ENCODE results near the gene DNAJB12. TPM values are rescaled to one million over a fixed set of nuclear protein-coding genes. Genes with fewer than 3 reads are reported as not detected.
A peak's percentile ranks its signal among the peaks of the same experiment; 100 is the strongest.
"Not testable (repeated sequence)": the region's sequence is repeated elsewhere in the genome, so short reads cannot be mapped to it uniquely, and the experiment has no call there.

Gene DNAJB12
- total RNA-seq, 1 donor from 2014 or later: 32.1 TPM

DNA sequence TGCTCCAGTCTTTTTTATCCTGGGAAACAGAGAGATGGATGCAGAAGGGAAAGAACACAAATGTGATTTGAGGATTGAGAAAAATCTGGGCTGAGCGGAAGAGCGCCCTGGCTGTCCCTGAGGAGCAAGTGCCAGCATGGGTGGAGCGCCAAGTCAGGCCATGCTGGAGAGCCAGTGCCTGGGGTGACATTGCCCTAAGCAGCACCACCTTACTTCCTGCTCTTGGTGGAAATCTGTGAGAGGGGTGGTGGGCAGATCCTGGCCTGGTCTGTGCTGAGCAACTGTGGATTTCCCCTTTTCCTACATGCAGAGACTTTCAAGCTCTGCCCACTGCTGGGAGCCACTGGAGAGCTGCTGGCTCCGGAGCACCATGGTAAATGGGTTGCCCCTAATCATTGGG is 44.1 kb downstream of the DNAJB12 start:
- DNase-seq (ENCODE audit: low spot score in 2 of 2, unreplicated experiment in 2 of 2): no peak
- H3K9me3 Mint-ChIP-seq: no peaks in the 10 kb centered on the region
- no peak overlapping the region for H3K4me3 Mint-ChIP-seq
- H3K27ac Mint-ChIP-seq: peak overlapping the region; percentile 5
- no peaks in the 10 kb centered on the region for H3K27me3 Mint-ChIP-seq (ENCODE audit: low read depth)
- no peaks in the 10 kb centered on the region for H3K36me3 Mint-ChIP-seq
- TF ChIP-seq, protein P1, sequence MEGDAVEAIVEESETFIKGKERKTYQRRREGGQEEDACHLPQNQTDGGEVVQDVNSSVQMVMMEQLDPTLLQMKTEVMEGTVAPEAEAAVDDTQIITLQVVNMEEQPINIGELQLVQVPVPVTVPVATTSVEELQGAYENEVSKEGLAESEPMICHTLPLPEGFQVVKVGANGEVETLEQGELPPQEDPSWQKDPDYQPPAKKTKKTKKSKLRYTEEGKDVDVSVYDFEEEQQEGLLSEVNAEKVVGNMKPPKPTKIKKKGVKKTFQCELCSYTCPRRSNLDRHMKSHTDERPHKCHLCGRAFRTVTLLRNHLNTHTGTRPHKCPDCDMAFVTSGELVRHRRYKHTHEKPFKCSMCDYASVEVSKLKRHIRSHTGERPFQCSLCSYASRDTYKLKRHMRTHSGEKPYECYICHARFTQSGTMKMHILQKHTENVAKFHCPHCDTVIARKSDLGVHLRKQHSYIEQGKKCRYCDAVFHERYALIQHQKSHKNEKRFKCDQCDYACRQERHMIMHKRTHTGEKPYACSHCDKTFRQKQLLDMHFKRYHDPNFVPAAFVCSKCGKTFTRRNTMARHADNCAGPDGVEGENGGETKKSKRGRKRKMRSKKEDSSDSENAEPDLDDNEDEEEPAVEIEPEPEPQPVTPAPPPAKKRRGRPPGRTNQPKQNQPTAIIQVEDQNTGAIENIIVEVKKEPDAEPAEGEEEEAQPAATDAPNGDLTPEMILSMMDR (IDR thresholded peaks at IDR 0.05; ENCODE audit: unreplicated experiment): no peak
- H3K4me1 Mint-ChIP-seq: peaks cover 32% of the 10 kb centered on the region

DNA sequence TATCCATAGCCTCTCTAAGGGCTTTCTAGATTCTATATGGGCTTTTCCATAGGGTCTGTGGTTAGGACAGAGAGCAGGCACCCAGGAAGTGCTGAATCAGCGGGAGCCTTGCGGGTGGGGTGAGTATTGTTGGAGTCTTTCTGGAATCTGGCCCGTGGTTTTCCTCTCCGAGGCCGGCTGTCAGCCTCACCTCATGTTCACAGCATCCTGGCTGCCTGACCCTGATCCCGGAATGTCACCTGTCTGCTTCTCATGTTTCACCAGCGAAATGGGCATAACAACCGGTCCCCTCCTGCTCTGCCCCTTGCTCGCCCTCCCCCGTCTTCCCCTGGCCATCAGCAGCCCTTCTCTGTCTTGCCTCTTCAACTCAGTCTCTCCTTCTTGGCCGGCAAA is 44.5 kb downstream of the DNAJB12 start:
- Mint-ChIP-seq H3K4me1 (peaks cover 28% of the 10 kb centered on the region), H3K27ac (peak overlapping the region; percentile 5), H3K27me3 (ENCODE audit: low read depth) (no peaks in the 10 kb centered on the region), H3K36me3 (no peaks in the 10 kb centered on the region), H3K4me3 (no peak overlapping the region), H3K9me3 (no peaks in the 10 kb centered on the region)
- TF ChIP-seq, protein P1 (IDR thresholded peaks at IDR 0.05; ENCODE audit: unreplicated experiment): no peak
- DNase-seq (ENCODE audit: low spot score in 2 of 2, unreplicated experiment in 2 of 2): no peak

DNA sequence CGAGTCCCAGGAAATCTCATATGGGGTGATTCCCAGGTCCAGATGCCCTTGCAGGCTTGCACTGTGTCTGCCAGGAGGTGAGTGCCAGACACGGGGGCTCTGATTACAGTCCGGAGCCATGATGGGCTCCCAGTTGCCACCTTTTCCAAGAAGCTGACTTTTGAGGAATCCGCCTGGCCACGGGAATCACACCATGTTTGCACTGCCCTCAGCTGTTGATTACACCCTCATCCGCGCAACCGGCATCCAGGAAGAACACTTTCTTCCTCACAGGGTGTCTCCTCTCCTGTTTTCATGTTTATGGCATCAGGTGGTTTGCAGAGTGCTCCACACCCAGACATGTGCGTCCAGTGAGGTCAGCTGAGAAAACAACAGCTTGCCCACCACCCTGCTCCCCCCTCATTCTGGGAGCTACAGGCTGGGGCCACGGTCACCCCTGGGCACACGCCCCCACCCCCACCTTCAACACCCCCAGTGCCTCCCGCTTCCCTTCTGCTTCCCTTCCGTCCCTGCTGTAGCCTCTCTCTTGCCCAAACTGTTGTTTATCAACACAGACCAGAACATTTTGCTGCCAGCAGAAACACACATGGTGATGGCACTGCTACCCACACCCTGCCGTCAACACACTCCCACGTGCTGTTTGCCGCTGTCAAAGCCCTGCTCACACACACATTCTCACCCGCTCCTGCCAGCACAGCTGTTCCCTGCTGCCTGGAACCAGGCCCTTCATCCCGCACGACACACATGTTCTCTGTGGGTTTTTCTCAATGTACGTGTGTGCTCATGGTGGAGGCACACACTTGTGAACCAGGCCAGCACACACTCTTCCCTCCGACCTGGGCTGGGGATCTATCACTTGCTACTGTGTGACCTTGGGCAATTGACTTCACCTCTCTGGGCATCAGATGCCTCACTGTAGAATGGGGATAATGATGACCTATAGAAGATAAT is 45.2 kb downstream of the DNAJB12 start:
- H3K27me3 Mint-ChIP-seq (ENCODE audit: low read depth): no peaks in the 10 kb centered on the region
- H3K36me3 Mint-ChIP-seq: no peaks in the 10 kb centered on the region
- TF ChIP-seq, protein P1 (IDR thresholded peaks at IDR 0.05; ENCODE audit: unreplicated experiment): no peak
- no peak overlapping the region for H3K27ac Mint-ChIP-seq
- H3K4me3 Mint-ChIP-seq: no peak overlapping the region
- peaks cover 24% of the 10 kb centered on the region for H3K4me1 Mint-ChIP-seq
- no peak for DNase-seq (ENCODE audit: low spot score in 2 of 2, unreplicated experiment in 2 of 2)
- H3K9me3 Mint-ChIP-seq: no peaks in the 10 kb centered on the region

DNA sequence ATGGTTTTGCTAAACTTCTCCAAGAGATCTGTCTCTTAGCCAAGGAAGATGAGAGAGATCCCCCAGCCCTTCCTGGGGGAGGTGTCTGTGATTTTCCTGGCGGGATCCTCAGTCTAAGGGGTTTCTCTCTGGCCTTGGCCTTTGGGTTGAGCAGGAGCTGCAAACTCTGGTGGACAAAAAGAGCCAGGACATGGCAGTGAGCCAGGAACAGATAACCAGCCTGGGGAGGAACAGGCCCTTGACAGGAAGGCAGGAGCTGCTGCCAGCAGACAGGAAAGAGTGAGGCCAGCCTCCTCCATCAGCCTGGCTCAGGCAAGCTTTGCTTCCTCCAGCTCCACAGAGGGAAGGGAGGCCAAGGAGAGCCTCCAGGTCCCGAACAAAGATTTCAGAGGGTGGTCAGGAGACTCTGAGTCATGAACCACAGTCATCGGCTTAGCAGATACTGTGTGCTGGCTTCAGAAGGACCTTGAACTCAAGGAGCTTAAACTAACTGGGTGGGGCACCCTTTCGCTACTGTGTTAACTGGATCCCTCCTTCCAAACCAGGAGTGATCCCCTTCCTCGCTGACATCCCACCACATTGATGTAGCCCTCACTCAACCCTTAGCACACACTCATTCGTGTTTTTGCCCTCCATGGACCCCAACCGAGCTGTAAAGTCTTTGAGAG is 46.3 kb downstream of the DNAJB12 start:
- H3K27me3 Mint-ChIP-seq (ENCODE audit: low read depth): no peaks in the 10 kb centered on the region
- no peak overlapping the region for H3K4me3 Mint-ChIP-seq
- DNase-seq (ENCODE audit: low spot score in 2 of 2, unreplicated experiment in 2 of 2): no peak
- no peaks in the 10 kb centered on the region for H3K9me3 Mint-ChIP-seq
- peaks cover 24% of the 10 kb centered on the region for H3K4me1 Mint-ChIP-seq
- H3K36me3 Mint-ChIP-seq: no peaks in the 10 kb centered on the region
- H3K27ac Mint-ChIP-seq: peak overlapping the region; percentile 47
- TF ChIP-seq, protein P1 (IDR thresholded peaks at IDR 0.05; ENCODE audit: unreplicated experiment): no peak

DNA sequence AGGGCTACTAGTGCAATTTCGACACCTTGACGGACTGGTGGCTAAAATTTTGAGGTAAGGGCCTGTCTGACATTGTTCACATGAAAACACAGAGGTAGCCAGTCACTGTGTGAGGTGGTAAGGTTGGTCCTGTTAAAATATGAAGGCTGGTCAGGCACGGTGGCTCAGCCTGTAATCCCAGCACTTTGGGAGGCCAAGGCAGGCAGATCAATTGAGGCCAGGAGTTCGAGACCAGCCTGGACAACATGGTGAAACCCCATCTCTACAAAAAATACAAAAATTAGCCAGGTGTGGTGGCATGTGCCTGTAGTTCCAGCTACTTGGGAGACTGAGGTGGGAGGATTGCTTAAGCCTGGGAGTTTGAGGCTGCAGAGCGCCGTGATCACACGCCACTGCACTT is 47.0 kb downstream of the DNAJB12 start:
- not testable (repeated sequence) for H3K27ac Mint-ChIP-seq

DNA sequence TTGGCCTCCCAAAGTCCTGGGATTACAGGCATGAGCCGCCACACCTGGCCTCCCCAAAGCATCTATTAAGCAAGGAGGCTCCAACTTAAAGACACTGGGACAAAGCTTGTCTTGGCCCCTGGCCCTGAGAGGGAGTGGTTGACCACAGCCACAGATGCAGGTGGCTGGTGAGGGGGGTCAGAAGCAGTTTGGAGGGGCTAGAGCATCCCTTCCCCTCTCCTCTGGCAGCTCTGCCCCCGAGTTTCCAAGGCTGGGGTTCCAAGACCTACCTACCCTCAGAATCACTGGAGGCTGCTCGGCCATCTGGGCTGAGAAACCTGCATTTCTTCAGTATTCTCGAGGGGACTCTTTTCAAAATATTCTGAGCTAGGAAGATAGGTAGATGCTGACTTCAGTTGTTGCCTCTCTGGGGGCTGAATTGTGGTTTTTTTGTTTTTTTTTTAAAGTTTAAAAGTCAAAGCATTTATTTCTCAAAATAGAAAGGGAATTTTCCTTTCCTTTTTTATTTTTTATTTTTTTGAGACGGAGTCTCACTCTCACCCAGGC is 48.4 kb downstream of the DNAJB12 start:
- Mint-ChIP-seq H3K9me3 (no peaks in the 10 kb centered on the region), H3K27me3 (ENCODE audit: low read depth) (no peaks in the 10 kb centered on the region), H3K4me3 (no peak overlapping the region), H3K36me3 (no peaks in the 10 kb centered on the region), H3K4me1 (peaks cover 24% of the 10 kb centered on the region), H3K27ac (no peak overlapping the region)
- TF ChIP-seq, protein P1 (IDR thresholded peaks at IDR 0.05; ENCODE audit: unreplicated experiment): no peak
- DNase-seq (ENCODE audit: low spot score in 2 of 2, unreplicated experiment in 2 of 2): no peak

More for the DNA sequence above, 47.0 kb downstream of the DNAJB12 start:
- DNase-seq (ENCODE audit: low spot score in 2 of 2, unreplicated experiment in 2 of 2); H3K36me3 Mint-ChIP-seq; H3K27me3 Mint-ChIP-seq (ENCODE audit: low read depth); H3K9me3 Mint-ChIP-seq; H3K4me3 Mint-ChIP-seq: not testable (repeated sequence)
- peaks cover 24% of the 10 kb centered on the region for H3K4me1 Mint-ChIP-seq

All from mesothelial cell of epicardium (in vitro differentiated cells).